HG02623 (cell line): ENCODE measurements around the gene MED12.
A peak's percentile ranks its signal among the peaks of the same experiment; 100 is the strongest.

Source experiments
- ATAC-seq: cut with Tn5 transposase; IDR thresholded peaks from one replicate; pipeline ENCODE4 v1.9.1; 2021; ENCODE audit warnings: moderate library complexity; ENCODE audit not compliant: unreplicated experiment

The MED12 gene

DNA sequence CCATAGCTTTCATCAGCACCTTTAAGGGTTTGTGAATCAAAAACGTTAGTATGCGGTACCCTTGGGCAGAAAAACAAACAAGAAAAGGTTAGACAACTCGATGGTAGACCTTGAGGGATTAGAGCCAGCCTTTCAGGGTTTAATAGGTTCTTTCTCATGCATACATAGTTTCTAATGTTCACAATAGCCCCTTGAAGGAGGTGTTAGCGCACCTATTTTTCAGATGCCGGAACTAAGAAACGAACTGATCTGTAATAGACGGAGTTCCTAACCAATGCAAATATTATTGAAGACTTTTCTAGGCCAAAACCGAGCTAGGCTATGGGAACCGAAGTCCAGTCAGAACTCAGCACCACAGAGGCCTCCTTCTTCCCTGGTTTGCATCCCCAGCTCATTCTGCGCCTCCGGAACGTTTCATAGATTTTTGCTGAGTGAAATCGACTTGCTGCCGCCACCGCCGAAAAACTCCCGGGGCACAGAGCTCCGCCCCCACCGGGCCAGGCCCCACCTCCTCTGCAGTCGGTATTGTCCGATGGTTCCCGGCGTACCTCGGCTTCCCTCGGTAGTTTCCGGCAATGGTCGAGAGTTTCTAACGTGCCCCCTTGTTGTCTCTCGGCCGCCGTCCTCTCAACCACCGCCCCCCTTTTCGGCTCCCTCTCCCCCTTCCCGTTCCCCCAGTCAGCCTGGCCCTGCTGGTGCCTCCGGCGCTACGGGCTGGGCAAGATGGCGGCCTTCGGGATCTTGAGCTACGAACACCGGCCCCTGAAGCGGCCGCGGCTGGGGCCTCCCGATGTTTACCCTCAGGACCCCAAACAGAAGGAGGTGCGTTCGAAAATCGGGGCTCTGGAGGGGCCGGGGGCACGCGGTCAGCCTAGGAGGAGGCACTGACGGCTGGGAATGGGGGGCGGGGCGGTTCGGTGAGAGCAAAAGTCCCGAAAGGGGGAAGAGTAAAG is at the start of gene MED12:
Gene MED12, plus strand, starts transcription at position 565 of the 953 bp plus-strand sequence. Its CDS starts 159 bp downstream, at position 724.
- peak; percentile 87 for ATAC-seq

DNA sequence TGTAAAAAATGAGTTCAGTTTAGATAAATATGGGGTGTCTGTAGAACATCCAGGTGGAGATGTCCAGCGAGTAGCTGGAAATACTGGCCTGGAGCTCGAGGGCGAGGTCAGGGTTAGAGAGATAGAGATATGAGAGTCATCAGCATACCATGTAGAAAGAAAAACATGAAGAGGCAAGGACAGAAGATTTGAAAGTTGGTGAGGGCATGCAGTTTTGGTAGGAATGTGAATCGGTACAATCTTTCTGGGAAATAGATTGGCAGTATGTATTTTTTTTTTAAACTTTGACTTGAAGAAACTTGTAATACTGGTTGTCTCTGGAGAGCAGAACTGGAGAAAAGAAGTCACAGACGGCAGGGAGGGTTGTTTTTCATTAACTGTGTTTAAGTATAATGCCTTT is 47.9 kb upstream of the MED12 start:
- ATAC-seq = no peak

DNA sequence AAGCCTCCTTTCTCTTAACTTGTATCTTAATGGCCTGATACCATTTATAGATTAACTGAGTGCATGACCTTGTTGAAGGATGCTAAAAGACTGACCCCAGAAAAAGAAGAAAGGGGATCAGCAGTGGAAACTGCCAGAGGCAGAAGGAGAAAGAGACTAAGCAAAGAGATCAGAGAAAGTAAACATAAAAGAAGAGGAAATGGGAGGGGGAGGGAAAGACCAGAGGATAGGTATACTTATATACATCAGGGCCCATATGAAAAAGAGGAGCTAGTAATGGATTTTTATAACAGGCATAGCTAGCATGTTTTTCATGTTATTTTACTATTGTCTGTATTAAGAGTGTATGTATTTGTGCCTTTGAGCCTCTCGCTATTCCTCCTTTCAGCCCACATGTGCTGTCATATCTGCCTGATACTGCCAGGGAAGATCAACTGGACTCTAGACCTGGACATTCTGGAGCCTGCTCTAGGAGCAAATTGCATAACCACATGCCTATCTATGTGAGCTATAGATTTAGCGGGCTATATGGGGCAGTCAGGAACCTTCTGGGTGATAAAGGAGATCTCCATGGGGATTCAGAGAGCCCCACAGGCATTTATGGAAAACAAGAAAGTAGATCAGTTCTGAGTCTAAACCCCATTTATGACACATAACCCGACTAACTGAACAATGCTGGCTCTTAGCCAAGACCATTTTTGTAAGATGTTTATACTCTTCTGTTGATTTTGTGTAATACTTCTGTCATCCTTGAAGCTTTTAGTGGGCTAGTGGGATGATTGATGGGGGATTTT is 36.9 kb upstream of the MED12 start:
- ATAC-seq = no peak

DNA sequence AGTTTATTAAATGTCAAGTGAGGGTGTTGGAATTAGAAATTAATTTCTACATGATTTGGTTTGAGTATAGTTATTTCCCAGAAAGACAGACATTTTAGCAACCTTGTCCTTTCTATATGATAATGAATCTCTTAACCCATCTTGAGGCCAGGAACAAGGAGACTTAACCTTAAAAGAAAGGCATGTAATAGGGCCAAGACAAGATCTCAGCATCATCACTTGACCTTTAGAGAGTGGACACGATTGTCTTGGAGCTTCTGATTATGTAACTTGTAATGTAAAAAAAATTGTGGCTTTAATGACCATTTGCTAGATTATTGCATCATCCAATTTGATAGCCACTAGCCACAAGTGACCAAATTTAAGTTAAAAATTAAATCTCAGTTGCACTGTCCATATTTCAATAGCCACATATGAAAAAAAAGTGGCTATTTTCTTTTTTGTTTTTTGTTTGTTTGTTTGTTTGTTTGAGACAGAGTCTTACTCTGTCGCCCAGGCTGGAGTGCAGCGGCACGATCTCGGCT is 36.2 kb upstream of the MED12 start:
- ATAC-seq = no peak

DNA sequence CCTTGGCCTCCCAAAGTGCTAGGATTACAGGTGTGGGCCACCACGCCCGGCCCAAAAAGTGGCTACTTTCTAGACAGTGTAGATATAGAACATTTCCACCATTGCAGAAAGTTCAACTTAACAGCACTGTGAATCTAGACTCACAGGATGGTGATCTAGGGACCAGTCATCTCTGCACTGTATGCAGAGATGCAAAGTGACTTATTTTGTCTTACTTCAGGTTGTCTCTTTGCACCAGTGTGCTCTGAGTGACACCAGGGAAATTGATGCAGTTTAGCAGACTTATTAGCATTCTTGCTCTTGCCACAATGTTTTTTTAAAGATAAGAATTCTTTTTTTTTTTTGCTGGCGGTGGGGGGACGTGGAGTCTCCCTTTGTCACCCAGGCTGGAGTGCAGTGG is 35.6 kb upstream of the MED12 start:
- ATAC-seq = no peak

DNA sequence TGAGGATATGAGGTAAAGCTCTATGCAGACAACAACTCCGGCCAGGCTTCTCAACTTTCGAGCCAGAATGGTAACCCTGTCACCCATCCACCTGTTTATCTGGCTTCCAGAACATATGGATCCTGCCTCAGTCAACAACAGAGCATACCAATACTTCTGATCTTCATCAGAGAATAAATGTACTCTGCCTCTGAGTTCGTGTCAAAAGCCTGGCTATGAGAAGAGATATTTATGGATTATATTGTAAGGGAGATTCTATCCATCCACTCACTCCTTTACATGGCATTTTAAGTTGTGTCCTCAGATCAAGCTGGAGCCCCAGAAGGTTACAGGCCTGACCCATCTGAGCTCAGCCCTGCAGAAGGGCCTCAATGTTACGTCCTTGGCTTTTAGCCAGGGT is 32.5 kb upstream of the MED12 start:
- ATAC-seq = no peak

DNA sequence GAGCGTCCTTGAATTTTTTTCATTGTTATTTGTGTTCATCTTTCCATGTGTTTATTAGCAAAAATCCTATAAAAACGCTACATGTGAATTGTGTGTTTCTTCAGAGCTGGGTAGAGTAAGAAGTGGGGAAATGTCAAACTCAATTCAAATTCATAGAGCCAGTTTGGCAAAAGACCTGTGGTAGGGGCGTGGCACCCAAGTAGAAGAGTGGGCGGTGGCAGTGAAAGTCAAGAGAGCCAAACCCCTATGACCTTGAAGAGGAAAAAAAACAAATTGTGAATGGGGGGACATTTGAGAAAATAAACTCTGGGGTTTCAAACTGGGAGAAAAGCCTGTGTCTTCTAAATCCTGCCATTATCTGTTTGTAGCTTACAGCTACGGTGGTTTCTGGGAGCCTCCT is 27.1 kb upstream of the MED12 start:
- no peak for ATAC-seq

DNA sequence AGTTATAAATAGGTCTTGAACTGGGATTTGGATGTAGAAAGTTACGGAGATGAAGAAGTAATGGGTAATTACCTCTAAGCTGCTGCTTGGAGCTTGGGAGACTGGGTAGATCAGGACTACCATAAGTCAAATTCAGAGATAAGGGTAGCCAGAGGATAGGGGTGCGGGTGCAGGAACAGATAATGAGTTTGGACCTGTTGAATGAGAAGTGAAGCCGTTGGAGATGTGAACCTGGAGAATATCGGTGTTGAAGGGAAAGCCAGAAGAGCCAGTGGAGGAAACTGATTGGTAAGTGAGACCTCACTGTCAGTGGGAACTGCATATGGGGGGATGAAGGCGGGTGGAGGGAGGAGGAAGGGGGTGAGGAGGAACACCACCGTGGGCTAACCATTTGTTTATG is 23.4 kb upstream of the MED12 start:
- no peak for ATAC-seq

DNA sequence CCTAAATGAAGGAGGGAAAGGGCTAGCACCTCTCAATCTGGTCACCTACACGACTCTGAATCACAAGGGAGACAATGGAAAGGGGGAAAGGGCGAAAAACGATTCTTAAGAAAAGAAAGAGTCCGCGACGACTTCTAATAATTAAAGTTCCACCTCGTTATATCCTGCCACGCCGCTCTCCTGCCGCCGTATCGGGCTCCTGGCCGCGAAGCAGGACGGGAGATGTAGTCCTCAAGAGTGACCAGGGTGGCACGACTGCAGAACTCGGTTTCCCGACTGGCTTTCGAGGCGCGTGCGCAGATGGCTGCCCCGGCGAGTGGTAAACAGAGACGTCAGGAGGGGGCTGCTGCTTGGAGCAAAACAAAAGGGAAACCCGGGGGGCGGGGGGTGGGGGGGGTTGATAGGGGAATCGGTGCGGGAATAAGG is 22.8 kb upstream of the MED12 start, which contains the start of gene FOXO4:
Gene FOXO4, plus strand, starts transcription at position 297 of the 426 bp plus-strand sequence. CDS start 678 bp downstream, outside the sequence.
- ATAC-seq = peak; percentile 93

DNA sequence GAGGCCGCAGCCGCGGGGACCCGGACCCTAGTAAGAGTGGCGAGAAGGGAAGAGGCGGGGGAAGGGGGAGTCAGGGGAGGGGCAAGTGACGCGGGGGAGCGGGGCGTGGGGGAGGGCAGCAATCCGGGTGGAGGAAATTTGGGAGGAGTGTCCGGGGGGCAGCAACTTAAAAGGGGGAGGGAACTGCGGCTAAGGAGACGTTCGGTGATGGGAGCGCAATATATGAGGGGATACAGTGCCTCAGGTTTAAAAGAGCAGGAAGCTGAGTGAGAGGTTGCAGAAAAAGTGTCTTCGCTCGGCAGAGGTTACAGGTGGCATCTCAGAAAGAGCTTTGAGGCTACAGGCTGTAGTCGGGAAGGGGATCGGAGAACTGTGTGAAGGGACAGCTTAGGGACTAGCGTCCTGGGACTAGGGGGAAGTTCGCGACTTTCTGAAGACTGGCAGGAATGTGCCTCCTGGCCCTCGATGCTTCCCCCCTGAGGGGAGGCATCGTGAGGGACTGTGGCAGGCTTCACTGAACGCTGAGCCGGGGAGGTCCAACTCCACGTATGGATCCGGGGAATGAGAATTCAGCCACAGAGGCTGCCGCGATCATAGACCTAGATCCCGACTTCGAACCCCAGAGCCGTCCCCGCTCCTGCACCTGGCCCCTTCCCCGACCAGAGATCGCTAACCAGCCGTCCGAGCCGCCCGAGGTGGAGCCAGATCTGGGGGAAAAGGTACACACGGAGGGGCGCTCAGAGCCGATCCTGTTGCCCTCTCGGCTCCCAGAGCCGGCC is 22.2 kb upstream of the MED12 start:
- ATAC-seq = no peak

DNA sequence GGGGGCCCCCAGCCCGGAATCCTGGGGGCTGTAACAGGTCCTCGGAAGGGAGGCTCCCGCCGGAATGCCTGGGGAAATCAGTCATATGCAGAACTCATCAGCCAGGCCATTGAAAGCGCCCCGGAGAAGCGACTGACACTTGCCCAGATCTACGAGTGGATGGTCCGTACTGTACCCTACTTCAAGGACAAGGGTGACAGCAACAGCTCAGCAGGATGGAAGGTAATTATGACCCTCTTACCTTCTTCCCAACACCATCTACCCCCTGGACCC is 21.7 kb upstream of the MED12 start:
- no peak for ATAC-seq

DNA sequence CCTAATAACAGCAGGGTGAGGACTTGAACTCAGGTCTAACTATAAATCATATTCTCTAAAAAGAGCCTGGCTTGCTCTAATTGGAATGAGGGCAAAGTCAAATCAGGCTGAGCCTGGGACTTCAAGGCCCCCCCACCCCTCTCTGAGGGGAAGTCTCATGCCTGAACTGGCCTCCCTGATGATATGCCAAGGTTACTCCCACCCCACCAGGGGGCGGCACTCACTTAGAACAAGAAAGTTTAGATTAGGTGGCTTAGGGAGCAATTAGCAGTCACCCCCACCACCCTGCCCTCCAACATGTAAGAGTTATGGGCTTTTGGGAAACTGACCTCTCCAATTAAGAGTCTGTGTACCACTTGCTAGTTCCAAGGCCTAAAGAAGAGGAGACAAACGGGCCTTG is 20.1 kb upstream of the MED12 start:
- no peak for ATAC-seq

DNA sequence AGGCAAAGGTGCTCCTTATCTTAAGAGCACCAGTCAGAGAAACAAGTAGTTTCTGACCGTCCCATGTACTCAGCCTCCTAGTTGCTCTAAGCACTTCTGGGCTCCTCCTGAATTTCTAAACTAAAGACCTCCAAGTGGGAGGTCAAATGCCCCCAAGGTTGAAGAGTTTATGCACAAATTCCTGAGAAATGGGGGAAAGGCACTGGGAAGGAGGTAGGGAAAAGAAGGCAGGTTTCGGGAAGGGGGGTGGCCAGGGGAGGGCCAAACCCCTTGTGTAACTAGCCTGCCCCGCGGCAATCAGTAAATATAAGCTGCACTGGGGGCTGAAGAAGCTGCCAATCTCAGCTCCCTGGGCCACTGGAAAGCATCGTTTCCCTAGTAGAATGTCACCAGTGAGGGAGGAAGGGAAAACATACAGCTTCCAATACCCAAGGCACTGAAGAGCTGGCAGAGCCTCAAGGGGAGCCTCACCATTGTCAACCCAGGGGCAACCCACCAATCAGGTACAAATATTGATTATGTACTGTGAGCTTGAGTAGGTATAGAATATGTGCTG is 19.4 kb upstream of the MED12 start:
- no peak for ATAC-seq

DNA sequence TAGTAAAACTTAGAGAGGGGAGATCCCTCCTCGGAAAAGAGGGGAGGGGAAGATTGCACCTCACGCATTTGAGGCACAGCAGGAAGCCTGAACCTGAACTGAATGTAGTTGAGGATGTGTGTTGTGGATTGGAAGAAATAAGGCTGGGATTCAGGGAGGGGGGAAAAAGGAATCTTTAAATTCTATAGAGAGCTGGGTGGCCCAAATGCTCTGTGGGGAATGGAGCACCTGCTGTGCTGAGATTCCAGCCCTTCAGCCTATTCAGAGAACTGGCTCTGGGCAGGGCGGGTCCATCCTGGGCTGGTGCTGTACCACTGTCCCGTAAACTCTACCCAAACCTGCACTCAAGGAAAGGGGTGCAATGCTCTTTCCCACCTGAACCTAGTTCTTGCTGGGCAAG is 18.7 kb upstream of the MED12 start:
- ATAC-seq = no peak

DNA sequence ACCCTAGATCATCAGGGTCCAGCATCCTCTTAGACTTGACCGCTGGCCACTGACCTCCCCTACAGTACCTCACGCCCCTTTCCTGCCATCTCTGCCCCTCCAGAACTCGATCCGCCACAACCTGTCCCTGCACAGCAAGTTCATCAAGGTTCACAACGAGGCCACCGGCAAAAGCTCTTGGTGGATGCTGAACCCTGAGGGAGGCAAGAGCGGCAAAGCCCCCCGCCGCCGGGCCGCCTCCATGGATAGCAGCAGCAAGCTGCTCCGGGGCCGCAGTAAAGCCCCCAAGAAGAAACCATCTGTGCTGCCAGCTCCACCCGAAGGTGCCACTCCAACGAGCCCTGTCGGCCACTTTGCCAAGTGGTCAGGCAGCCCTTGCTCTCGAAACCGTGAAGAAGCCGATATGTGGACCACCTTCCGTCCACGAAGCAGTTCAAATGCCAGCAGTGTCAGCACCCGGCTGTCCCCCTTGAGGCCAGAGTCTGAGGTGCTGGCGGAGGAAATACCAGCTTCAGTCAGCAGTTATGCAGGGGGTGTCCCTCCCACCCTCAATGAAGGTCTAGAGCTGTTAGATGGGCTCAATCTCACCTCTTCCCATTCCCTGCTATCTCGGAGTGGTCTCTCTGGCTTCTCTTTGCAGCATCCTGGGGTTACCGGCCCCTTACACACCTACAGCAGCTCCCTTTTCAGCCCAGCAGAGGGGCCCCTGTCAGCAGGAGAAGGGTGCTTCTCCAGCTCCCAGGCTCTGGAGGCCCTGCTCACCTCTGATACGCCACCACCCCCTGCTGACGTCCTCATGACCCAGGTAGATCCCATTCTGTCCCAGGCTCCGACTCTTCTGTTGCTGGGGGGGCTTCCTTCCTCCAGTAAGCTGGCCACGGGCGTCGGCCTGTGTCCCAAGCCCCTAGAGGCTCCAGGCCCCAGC is 17.6 kb upstream of the MED12 start:
- no peak for ATAC-seq

DNA sequence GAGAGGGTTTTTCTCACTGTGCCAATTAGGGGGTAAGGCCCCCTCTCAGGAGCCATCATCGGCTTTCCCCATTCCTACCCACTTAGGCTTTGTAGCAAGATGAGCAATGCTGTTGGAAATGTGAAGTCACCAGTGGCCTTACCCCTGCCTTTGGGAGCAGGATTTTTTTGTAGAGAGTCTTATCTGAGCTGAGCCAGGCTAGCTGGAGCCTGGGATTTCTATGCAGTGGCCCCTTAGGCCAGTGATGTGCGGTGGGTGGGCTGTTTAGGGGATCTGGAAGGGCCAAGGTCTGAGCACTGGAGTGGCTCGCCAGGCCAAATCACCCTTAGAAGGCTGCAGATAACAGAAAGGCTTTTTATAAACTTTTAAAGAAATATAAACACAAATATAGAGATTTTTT is 16.1 kb upstream of the MED12 start:
- no peak for ATAC-seq

DNA sequence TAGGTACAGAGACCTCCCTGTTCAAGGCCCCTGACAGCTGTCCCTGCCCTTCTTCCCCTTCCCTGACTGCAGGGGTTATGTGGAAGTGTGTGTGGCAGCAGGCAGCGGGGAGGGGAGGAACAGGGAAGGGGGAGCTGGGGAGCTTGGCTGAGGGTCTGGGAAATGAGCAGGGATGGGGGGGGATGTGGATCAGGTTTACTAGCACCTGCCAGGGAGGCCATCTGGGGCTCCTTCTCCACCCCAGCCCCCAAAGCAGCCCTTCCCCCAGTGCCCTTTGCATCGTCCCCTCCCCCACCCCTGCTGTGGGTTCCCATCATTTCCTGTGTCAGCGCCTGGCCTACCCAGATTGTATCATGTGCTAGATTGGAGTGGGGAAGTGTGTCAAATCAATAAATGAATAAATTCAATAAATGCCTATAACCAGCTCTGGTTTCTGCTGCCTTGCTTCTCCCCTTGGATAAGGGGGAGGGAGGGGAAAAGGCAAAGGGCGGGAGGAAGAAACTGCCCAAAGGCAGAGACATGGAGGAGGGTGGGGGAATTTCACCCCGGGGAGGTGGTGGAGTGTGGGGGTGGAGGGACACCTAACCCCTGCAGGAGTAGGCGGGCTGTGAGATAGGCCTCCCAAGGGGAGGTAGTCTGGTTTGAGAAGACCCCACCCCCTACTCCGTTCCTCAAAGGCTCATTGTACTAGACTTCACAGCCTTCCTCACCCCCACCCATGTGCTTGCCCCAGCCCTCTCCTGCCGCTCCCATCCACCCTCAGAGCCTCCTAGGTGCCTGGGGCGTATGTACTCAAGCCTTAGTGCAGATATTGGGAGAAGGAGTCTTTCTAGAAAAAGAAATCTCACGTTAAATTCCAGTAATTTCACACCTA is 15.0 kb upstream of the MED12 start:
- no peak for ATAC-seq

DNA sequence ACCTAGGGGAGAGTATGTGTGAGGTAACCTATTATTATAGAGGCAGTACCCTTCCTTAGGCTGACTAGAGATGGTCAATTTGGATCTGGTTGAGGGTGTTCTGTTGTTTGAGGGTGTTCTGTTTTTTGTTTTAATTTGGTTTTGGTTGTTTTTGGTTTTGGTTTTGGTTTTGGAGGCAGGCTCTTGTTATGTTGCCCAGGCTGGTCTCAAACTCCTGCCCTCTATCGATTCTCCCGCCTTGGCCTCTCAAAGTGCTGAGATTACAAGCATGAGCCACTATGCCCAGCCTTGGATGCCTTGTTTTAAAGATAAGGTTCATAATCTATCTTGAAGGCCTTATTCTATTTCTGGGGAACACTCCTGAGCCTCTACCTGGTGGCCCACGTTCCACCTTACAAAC is 12.8 kb upstream of the MED12 start:
- no peak for ATAC-seq

DNA sequence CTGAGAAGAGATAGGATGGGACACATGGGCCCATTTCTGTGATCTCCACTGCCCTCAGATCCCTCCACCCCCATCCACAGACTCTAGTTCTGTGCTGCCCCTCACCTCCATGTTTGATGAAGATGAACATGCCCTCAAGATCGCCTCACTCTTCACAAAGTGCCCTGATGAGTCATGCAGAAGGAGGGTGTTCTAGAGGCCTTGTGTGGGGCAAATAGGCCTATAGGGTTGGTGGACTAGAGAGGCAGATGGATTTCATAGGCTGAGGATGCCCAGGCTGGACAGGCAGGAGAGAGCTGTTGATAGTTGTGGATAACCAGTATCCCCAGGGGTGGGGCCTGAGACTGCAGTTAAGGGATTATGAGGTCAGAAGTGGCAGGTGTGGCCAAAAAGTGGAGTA is 12.0 kb upstream of the MED12 start, which contains the start of gene CXorf65:
Gene CXorf65, minus strand, starts transcription at position 314 of the 400 bp plus-strand sequence. Its CDS starts 184 bp downstream, at position 130.
- ATAC-seq = no peak
